Spleen (tissue), 11 donors: ENCODE data around the gene ANXA4. TPM values are rescaled to one million over a fixed set of nuclear protein-coding genes. Genes with fewer than 3 reads are reported as not detected.
"Not testable (repeated sequence)": the region's sequence is repeated elsewhere in the genome, so short reads cannot be mapped to it uniquely, and the experiment has no call there.

ENCODE experiments used
- DNase-seq: peaks from one replicate; pipeline ENCODE4 v3.0.0-alpha.2; 2020
- H3K27ac ChIP-seq, 8 donors: fragments of 200-600 bp; sonication (generic) in 7 of 8; 1 replicate in 4 of 8; 2 replicates in 4 of 8; pipeline versions ENCODE4 v1.5.0 to v1.8.0; 2016 to 2021; ENCODE audit warnings: inconsistent platforms in 4 of 8, mild to moderate bottlenecking in 4 of 8, moderate library complexity in 1 of 8
- H3K27me3 ChIP-seq, 7 donors: fragments of 200-600 bp; sonication (generic) in 6 of 7; replicated peaks in 1 of 7; 1 replicate in 4 of 7; 2 replicates in 3 of 7; pipeline versions ENCODE4 v1.5.0 to v1.8.0; 2016 to 2021; ENCODE audit warnings: inconsistent platforms in 3 of 7, mild to moderate bottlenecking in 1 of 7
- H3K36me3 ChIP-seq, 6 donors: fragments of 200-600 bp; sonication (generic) in 5 of 6; 1 replicate in 4 of 6; 2 replicates in 2 of 6; pipeline versions ENCODE4 v1.5.0 to v1.8.0; 2016 to 2021; ENCODE audit warnings: inconsistent platforms in 2 of 6
- H3K4me1 ChIP-seq, 6 donors: fragments of 200-600 bp; sonication (generic) in 5 of 6; 1 replicate in 3 of 6; 2 replicates in 3 of 6; pipeline versions ENCODE4 v1.5.0 to v1.8.0; 2016 to 2021; ENCODE audit warnings: inconsistent platforms in 3 of 6
- H3K4me3 ChIP-seq, 8 donors: fragments of 200-600 bp; sonication (generic) in 7 of 8; 1 replicate in 4 of 8; 2 replicates in 4 of 8; pipeline versions ENCODE4 v1.5.0 to v1.8.0; 2016 to 2021; ENCODE audit warnings: inconsistent platforms in 4 of 8, mild to moderate bottlenecking in 4 of 8, moderate library complexity in 2 of 8
- H3K9me3 ChIP-seq, 8 donors: fragments of 200-600 bp; sonication (generic) in 7 of 8; 1 replicate in 4 of 8; 2 replicates in 4 of 8; pipeline versions ENCODE4 v1.5.0 to v1.8.0; 2016 to 2021; ENCODE audit warnings: inconsistent platforms in 4 of 8
- CTCF ChIP-seq, 11 experiments: fragments of 200-600 bp in 7 of 11; fragments of 450-650 bp in 4 of 11; sonication (generic) in 4 of 11; IDR thresholded peaks in 8 of 11; conservative IDR thresholded peaks in 3 of 11; 1 replicate in 7 of 11; 2 replicates in 4 of 11; pipeline versions ENCODE4 v1.4.0 to v1.8.0; 2016 to 2021; ENCODE audit warnings: antibody characterized with exemption in 11 of 11, inconsistent platforms in 4 of 11, mild to moderate bottlenecking in 1 of 11
- POLR2A ChIP-seq, 3 donors: fragments of 450-650 bp; IDR thresholded peaks; one replicate each; pipeline ENCODE4 v1.5.1; 2017; ENCODE audit warnings: antibody characterized with exemption in 3 of 3, mild to moderate bottlenecking in 1 of 3
- POLR2AphosphoS5 ChIP-seq, 3 donors: sonication (generic); formaldehyde crosslinking; IDR thresholded peaks; one replicate each; pipeline ENCODE4 v1.5.1; 2017; ENCODE audit warnings: antibody characterized with exemption in 3 of 3
- WGBS, 5 donors: extraction: QIAGEN DNeasy Blood & Tissue Kit in 3 of 5; methylation state at CpG; one replicate each; pipeline versions ENCODE4 v1.1.5 to v1.1.7; 2013 to 2018; 5-methylcytosine and 5-hydroxymethylcytosine counted together
- intact Hi-C: fragments of 100-400 bp; cut with DNase I; formaldehyde crosslinking; loops from one replicate; pipeline ENCODE4 v1.15.0; 2023; ENCODE audit warnings: low total_unique reads
- polyA plus RNA-seq, 3 donors: library from polyadenylated mRNA; stranded (reverse); fragments of 200-250 nt; gene quantifications; one replicate each; pipeline ENCODE4 v1.2.1, GENCODE V29; 2013
- total RNA-seq, 7 donors: library from RNA; depleted of rRNA in 3 of 7; stranded (reverse); fragments of >200 nt in 3 of 7; fragmentation: NEBNext Ultra II Directional in 4 of 7; extraction: Animal tissue kit (Norgen Biotek cat#: 25700) in 4 of 7; gene quantifications; one replicate each; pipeline versions ENCODE4 v1.1.0 to v1.2.1, GENCODE V29; 2016 to 2021
- donor health status: healthy with polysubstance abuse.
- donor health status: DM: no; HTN: no; CAD: no; lungs with moderate emphysema.
- donor health status: DM: no; HTN: no; CAD: no.
- donor health status: Bipolar disorder and iron deficiency.
- donor health status: healthy.
- donor health status: DM: no; HTN: no; CAD: no.
- donor health status: DM: yes; HTN: yes; CAD: no.

The ANXA4 gene
- total and polyA plus RNA-seq, 10 donors = 15.0 to 56.1 (median 29.2) TPM

- no peak for DNase-seq
- TF ChIP-seq CTCF (IDR thresholded peaks at IDR 0.05 in 8 of 11, conservative IDR thresholded peaks at IDR 0.05 in 3 of 11) = no peak
- no peak for TF ChIP-seq POLR2A (IDR thresholded peaks at IDR 0.05)
- no peak for TF ChIP-seq POLR2AphosphoS5 (IDR thresholded peaks at IDR 0.05)
- H3K9me3 ChIP-seq = no peaks in the 10 kb centered on the region
- peaks cover 9 to 70% (median 35%) of the 10 kb centered on the region in 6 donors for H3K4me1 ChIP-seq
- intact Hi-C loops = no loop called here
- 86 to 100% (median 93%) methylated on average over 1 of the region's 1 CpG for WGBS, 5 donors
- no peaks in the 10 kb centered on the region for H3K27me3 ChIP-seq
- no peak overlapping the region for H3K27ac ChIP-seq
- H3K4me3 ChIP-seq = no peak overlapping the region
- H3K36me3 ChIP-seq = peaks cover 0 to 25% (median 0%) of the 10 kb centered on the region in 6 donors
Observed at GRCh38 chr2:69801745-69802290, 59.9 kb downstream of the ANXA4 start.

GRCh38 chr2:69802781-69803367 lies 60.9 kb downstream of the ANXA4 start:
- H3K4me3 ChIP-seq, H3K27ac ChIP-seq, intact Hi-C loops, H3K9me3 ChIP-seq, H3K27me3 ChIP-seq, DNase-seq: not testable (repeated sequence)
- peaks cover 6 to 61% (median 33%) of the 10 kb centered on the region in 6 donors for H3K4me1 ChIP-seq
- 59 to 78% (median 69%) methylated on average over 4 of the region's 4 CpGs for WGBS, 5 donors
- H3K36me3 ChIP-seq = peaks cover 0 to 33% (median 3%) of the 10 kb centered on the region in 6 donors

- intact Hi-C loops = no loop called here
- TF ChIP-seq POLR2A (IDR thresholded peaks at IDR 0.05) (no peak), POLR2AphosphoS5 (IDR thresholded peaks at IDR 0.05) (no peak), CTCF (IDR thresholded peaks at IDR 0.05 in 8 of 11, conservative IDR thresholded peaks at IDR 0.05 in 3 of 11) (no peak)
- no peak for DNase-seq
- Histone ChIP-seq H3K4me3 (no peak overlapping the region), H3K27me3 (no peaks in the 10 kb centered on the region), H3K36me3 (peaks cover 0 to 48% (median 12%) of the 10 kb centered on the region in 6 donors), H3K4me1 (peaks cover 5 to 46% (median 21%) of the 10 kb centered on the region in 6 donors), H3K27ac (peak overlapping the region in 1 of 8 donors; percentile 35), H3K9me3 (no peaks in the 10 kb centered on the region)
- 34 to 53% (median 47%) methylated on average over 11 of the region's 11 CpGs for WGBS, 5 donors
Observed at GRCh38 chr2:69804416-69804815, 62.5 kb downstream of the ANXA4 start.

GRCh38 chr2:69805887-69806286 lies 64.0 kb downstream of the ANXA4 start:
- TF ChIP-seq POLR2AphosphoS5 (IDR thresholded peaks at IDR 0.05) = no peak
- TF ChIP-seq POLR2A (IDR thresholded peaks at IDR 0.05) = no peak
- no peak for TF ChIP-seq CTCF (IDR thresholded peaks at IDR 0.05 in 8 of 11, conservative IDR thresholded peaks at IDR 0.05 in 3 of 11)
- intact Hi-C loops = no loop called here
- 85 to 96% (median 91%) methylated on average over 1 of the region's 1 CpG for WGBS, 5 donors
- DNase-seq = no peak
- Histone ChIP-seq H3K9me3 (no peaks in the 10 kb centered on the region), H3K27ac (no peak overlapping the region), H3K27me3 (no peaks in the 10 kb centered on the region), H3K4me3 (no peak overlapping the region), H3K36me3 (peaks cover 0 to 63% (median 17%) of the 10 kb centered on the region in 6 donors), H3K4me1 (peaks cover 5 to 38% (median 21%) of the 10 kb centered on the region in 6 donors)
